A673 (cell line): ENCODE results near the gene IP6K1.

Experiments used
- CTCF ChIP-seq: fragments of 300-800, 200-600 bp; sonication (generic); conservative IDR thresholded peaks from 2 replicates; pipeline ENCODE4 v1.5.1; 2017; ENCODE audit warnings: low read depth, mild to moderate bottlenecking, antibody characterized with exemption, low read length, moderate library complexity, mixed read lengths
- EZH2 ChIP-seq: fragments of 200-600 bp; sonication (generic); IDR thresholded peaks from 2 replicates; pipeline ENCODE4 v1.6.1; 2017; ENCODE audit warnings: borderline replicate concordance, low read depth, mild to moderate bottlenecking, mixed read lengths, antibody characterized with exemption, low read length; ENCODE audit not compliant: poor library complexity, severe bottlenecking

DNA sequence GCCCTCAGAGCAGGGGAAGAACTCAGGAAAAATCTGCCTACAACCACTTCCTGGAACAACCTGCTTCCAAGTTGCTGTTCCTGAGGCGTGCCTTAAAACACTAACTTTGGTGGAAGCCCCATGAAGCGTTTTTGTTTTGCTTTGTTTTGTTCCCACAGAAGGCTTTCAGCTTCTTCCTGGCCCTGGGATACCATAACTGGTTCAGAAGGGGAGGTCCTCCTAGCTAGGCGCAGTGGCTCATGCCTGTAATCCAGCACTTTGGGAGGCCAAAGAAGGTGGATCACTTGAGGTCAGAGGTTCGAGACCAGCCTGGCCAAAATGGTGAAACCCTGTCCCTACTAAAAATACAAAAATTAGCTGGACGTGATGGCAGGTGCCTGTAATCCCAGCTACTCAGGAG lies 1.2 kb upstream of the IP6K1 start:
- no peak for TF ChIP-seq CTCF
- no peak for TF ChIP-seq EZH2
